Islet precursor cell (in vitro differentiated cells): ENCODE results near the gene ARHGAP40.

Experiments
- DNase-seq: peaks from one replicate; pipeline ENCODE4 v3.0.0-alpha.2; 2018

The ARHGAP40 gene

GRCh38 chr20:38623061-38623460 lies 21.5 kb downstream of the ARHGAP40 start:
- peak; percentile 79 for DNase-seq

- no peak for DNase-seq
Measured at GRCh38 chr20:38624084-38624483, 22.5 kb downstream of the ARHGAP40 start.

GRCh38 chr20:38625896-38626295 lies 24.3 kb downstream of the ARHGAP40 start:
- no peak for DNase-seq

- DNase-seq, result no peak
Measured at GRCh38 chr20:38626921-38627659, 25.5 kb downstream of the ARHGAP40 start.

- DNase-seq, result no peak
Measured at GRCh38 chr20:38628580-38629470, 27.2 kb downstream of the ARHGAP40 start.

- no peak for DNase-seq
Measured at GRCh38 chr20:38629979-38630378, 28.4 kb downstream of the ARHGAP40 start.

GRCh38 chr20:38630727-38631126 lies 29.1 kb downstream of the ARHGAP40 start:
- DNase-seq, result no peak

- DNase-seq, result no peak
Measured at GRCh38 chr20:38631155-38632022, 29.8 kb downstream of the ARHGAP40 start.

GRCh38 chr20:38633577-38634093 lies 32.0 kb downstream of the ARHGAP40 start:
- peak; percentile 86 for DNase-seq

- no peak for DNase-seq
Measured at GRCh38 chr20:38635721-38636288, 34.2 kb downstream of the ARHGAP40 start.

GRCh38 chr20:38640521-38640920 lies 38.9 kb downstream of the ARHGAP40 start:
- DNase-seq, result no peak

GRCh38 chr20:38642498-38642897 lies 40.9 kb downstream of the ARHGAP40 start:
- DNase-seq, result no peak

GRCh38 chr20:38644588-38645260 lies 43.1 kb downstream of the ARHGAP40 start:
- no peak for DNase-seq

GRCh38 chr20:38645351-38645750 lies 43.7 kb downstream of the ARHGAP40 start:
- no peak for DNase-seq

GRCh38 chr20:38645980-38646858 lies 44.6 kb downstream of the ARHGAP40 start:
- DNase-seq, result peak; percentile 87

GRCh38 chr20:38649275-38649891 lies 47.8 kb downstream of the ARHGAP40 start:
- peak; percentile 69 for DNase-seq

GRCh38 chr20:38650010-38650409 lies 48.4 kb downstream of the ARHGAP40 start:
- DNase-seq, result no peak

- DNase-seq, result no peak
Measured at GRCh38 chr20:38651154-38651553, 49.5 kb downstream of the ARHGAP40 start.

- DNase-seq, result no peak
Measured at GRCh38 chr20:38651562-38651961, 50.0 kb downstream of the ARHGAP40 start.

GRCh38 chr20:38652995-38653394 lies 51.4 kb downstream of the ARHGAP40 start:
- no peak for DNase-seq
